Activated naive CD8-positive, alpha-beta T cell treated with anti-CD3 and anti-CD28 coated beads, Interleukin-2, amount 10 ng/mL, durations not matched to agents 7 days and 5 days (primary cell): ENCODE results near the gene SLC13A5. TPM values are rescaled to one million over a fixed set of nuclear protein-coding genes. Genes with fewer than 3 reads are reported as not detected.

Source experiments
- ATAC-seq: fragments of 150-1000 bp; cut with Tn5 transposase; one replicate; pipeline ENCODE4 v1.10.0; 2021; ENCODE audit warnings: low read depth, moderate library complexity
- POLR2A ChIA-PET: fragments of 350-600 bp; sonication (Branson Sonifier 250); formaldehyde crosslinking; loops from one replicate; lab custom pipeline; 2021; ENCODE audit warnings: antibody characterized with exemption; lab: Charles Lee
- DNase-seq: peaks from one replicate; pipeline ENCODE4 v3.0.0; 2021
- H3K27ac Mint-ChIP-seq: one replicate; pipeline ENCODE4 v1.8.0; 2022; ENCODE audit warnings: mild to moderate bottlenecking, mixed read lengths
- H3K27me3 Mint-ChIP-seq: one replicate; pipeline ENCODE4 v1.8.0; 2022; ENCODE audit warnings: mild to moderate bottlenecking, moderate library complexity, mixed read lengths
- H3K36me3 Mint-ChIP-seq: one replicate; pipeline ENCODE4 v1.8.0; 2021; ENCODE audit warnings: mild to moderate bottlenecking, mixed read lengths
- H3K4me1 Mint-ChIP-seq: one replicate; pipeline ENCODE4 v1.8.0; 2021; ENCODE audit warnings: mixed read lengths
- H3K4me3 Mint-ChIP-seq: one replicate; pipeline ENCODE4 v1.8.0; 2022; ENCODE audit warnings: mild to moderate bottlenecking, moderate library complexity, mixed read lengths
- H3K9me3 Mint-ChIP-seq: one replicate; pipeline ENCODE4 v1.8.0; 2021; ENCODE audit warnings: mixed read lengths
- total RNA-seq, 2 experiments: library from RNA; stranded (reverse); gene quantifications; one replicate each; pipeline ENCODE4 v1.2.3, GENCODE V29; 2021

The SLC13A5 gene
- total RNA-seq, 2 experiments from 2014 or later, result not detected

DNA sequence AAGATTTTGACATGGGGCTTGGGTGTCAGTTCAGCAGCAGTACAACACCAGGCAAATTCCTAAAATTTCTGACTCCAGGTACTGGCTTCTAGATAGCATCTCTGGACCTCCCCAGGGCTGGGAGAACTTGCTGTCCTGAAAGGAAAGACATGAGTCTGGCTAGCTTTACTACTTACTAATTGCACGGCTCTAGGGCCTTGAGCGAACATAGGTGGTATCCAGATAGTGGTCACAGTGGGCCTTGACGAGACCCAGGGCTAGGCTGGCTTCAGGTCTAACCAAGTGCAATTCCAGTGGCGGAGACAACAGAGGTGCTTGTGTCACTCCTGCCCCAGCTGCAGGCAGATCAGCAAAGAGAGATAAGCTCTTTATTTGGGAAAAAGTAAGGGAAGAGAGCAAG, 16.4 kb upstream of the SLC13A5 start:
- no peaks in the 10 kb centered on the region for H3K36me3 Mint-ChIP-seq
- H3K27me3 Mint-ChIP-seq, result peaks cover 29% of the 10 kb centered on the region
- no peak for ATAC-seq
- DNase-seq, result no peak
- H3K4me3 Mint-ChIP-seq, result no peak overlapping the region
- no peaks in the 10 kb centered on the region for H3K4me1 Mint-ChIP-seq
- no peak overlapping the region for H3K27ac Mint-ChIP-seq
- POLR2A ChIA-PET, result no interaction called here
- no peaks in the 10 kb centered on the region for H3K9me3 Mint-ChIP-seq

- ATAC-seq, result no peak
These were observed 10.8 kb upstream of the SLC13A5 start for GRCh38 chr17:6724009-6724408.

DNA sequence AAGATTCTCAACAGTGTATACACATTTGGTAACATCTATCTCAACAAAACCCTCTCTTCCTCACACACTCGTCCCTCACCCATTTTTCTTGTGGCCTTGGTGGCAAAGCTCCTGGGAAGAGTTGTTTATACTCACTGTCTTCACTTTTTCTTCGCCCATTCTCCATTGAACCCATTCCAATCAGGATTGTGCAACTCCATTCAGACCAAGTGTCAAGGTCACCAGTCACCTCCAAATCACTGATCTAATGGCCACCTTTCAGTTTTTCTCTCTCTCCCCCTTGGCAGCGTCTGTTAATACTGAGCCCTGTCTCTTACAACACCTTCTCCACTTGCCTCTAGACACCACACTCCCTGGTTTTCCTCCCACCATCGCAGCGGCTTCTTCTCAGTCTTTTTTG, 8.6 kb upstream of the SLC13A5 start:
- H3K27ac Mint-ChIP-seq, result no peak overlapping the region
- no peaks in the 10 kb centered on the region for H3K4me1 Mint-ChIP-seq
- ATAC-seq (no peak), DNase-seq (no peak)
- H3K36me3 Mint-ChIP-seq, result no peaks in the 10 kb centered on the region
- POLR2A ChIA-PET, result no interaction called here
- peaks cover 61% of the 10 kb centered on the region for H3K27me3 Mint-ChIP-seq
- no peak overlapping the region for H3K4me3 Mint-ChIP-seq
- no peaks in the 10 kb centered on the region for H3K9me3 Mint-ChIP-seq

More at GRCh38 chr17:6724009-6724408, 10.8 kb upstream of the SLC13A5 start:
- H3K9me3 Mint-ChIP-seq, result no peaks in the 10 kb centered on the region
- POLR2A ChIA-PET, result no interaction called here
- no peak overlapping the region for H3K4me3 Mint-ChIP-seq
- no peak overlapping the region for H3K27ac Mint-ChIP-seq
- H3K4me1 Mint-ChIP-seq, result no peaks in the 10 kb centered on the region
- DNase-seq, result no peak
- peaks cover 59% of the 10 kb centered on the region for H3K27me3 Mint-ChIP-seq
- no peaks in the 10 kb centered on the region for H3K36me3 Mint-ChIP-seq

- no peaks in the 10 kb centered on the region for H3K9me3 Mint-ChIP-seq
- ATAC-seq, result no peak
- DNase-seq, result no peak
- H3K36me3 Mint-ChIP-seq, result no peaks in the 10 kb centered on the region
- H3K4me1 Mint-ChIP-seq, result peaks cover 8% of the 10 kb centered on the region
- H3K27ac Mint-ChIP-seq, result no peak overlapping the region
- no peak overlapping the region for H3K4me3 Mint-ChIP-seq
- peaks cover 74% of the 10 kb centered on the region for H3K27me3 Mint-ChIP-seq
- POLR2A ChIA-PET, result no interaction called here
These were observed 3.6 kb upstream of the SLC13A5 start for GRCh38 chr17:6716736-6717135.

DNA sequence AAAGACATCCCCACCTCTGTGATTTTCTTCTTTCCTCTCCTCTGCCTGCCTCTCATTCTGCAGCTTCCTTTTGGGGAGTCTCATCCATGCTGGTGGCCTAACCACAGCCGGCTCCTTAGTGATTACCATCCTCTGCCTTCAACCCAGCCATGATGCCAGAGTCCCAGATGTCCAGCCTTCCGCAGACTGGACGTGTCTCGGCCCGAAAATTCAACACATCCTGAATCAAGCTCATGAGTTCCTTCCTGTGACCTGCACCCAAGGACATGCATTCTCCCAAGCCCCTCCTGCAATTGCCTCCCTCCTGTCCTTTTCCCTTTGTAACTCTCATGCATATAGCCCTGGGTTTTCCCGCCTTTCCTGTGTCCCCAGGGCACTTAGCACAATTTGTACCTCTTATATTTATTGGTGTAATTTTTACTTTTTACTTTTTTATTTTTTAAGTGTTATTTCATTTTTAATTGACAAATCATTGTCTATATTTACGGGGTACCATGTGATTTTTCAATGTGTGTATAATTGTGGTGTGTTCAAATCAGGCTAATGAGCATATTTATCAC, 1.2 kb upstream of the SLC13A5 start:
- Mint-ChIP-seq H3K27ac (no peak overlapping the region), H3K27me3 (peaks cover 64% of the 10 kb centered on the region), H3K4me1 (peaks cover 10% of the 10 kb centered on the region), H3K4me3 (no peak overlapping the region), H3K9me3 (no peaks in the 10 kb centered on the region), H3K36me3 (no peaks in the 10 kb centered on the region)
- no peak for DNase-seq
- POLR2A ChIA-PET, result no interaction called here
- no peak for ATAC-seq

DNA sequence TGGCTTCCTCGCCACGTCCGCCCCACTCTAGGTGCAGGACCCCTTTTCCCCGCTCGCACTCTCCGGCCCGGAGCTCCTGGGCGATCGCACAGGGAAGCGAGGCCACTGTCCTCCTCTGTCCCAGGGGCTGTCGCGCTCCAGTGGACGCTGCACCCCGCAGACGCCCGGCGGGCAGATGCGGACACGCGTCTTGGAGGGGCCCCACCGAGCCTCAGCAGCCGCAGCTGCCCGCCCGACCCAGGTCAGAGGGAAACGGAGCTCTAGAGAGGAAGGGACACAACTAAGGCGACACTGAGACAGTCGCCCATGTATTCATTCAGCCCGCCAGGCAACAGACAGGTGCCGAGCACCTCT, 726 bp upstream of the SLC13A5 start:
- Mint-ChIP-seq H3K36me3 (no peaks in the 10 kb centered on the region), H3K4me1 (peaks cover 10% of the 10 kb centered on the region), H3K27me3 (peaks cover 64% of the 10 kb centered on the region), H3K4me3 (peak overlapping the region; percentile 29), H3K9me3 (no peaks in the 10 kb centered on the region), H3K27ac (no peak overlapping the region)
- ATAC-seq (no peak), DNase-seq (no peak)
- POLR2A ChIA-PET, result no interaction called here

DNA sequence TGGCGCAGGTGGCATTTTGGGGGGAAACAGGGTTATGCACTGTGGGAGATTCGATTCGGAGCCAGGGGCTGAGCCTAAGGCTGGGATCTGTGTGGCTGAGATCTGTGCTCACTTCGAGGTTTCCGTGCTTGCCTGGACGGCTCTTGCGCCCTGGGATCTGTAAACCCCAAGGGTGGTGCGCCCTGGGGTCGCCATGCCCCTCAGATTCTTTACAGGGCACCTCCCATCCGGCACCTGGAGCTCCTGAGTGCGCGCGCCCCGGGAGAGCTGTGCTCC, 377 bp downstream of the SLC13A5 start:
- ATAC-seq (no peak), DNase-seq (no peak)
- Mint-ChIP-seq H3K27ac (no peak overlapping the region), H3K4me3 (peak overlapping the region; percentile 23), H3K4me1 (peaks cover 10% of the 10 kb centered on the region), H3K27me3 (peaks cover 69% of the 10 kb centered on the region), H3K9me3 (no peaks in the 10 kb centered on the region), H3K36me3 (no peaks in the 10 kb centered on the region)
- POLR2A ChIA-PET, result no interaction called here

DNA sequence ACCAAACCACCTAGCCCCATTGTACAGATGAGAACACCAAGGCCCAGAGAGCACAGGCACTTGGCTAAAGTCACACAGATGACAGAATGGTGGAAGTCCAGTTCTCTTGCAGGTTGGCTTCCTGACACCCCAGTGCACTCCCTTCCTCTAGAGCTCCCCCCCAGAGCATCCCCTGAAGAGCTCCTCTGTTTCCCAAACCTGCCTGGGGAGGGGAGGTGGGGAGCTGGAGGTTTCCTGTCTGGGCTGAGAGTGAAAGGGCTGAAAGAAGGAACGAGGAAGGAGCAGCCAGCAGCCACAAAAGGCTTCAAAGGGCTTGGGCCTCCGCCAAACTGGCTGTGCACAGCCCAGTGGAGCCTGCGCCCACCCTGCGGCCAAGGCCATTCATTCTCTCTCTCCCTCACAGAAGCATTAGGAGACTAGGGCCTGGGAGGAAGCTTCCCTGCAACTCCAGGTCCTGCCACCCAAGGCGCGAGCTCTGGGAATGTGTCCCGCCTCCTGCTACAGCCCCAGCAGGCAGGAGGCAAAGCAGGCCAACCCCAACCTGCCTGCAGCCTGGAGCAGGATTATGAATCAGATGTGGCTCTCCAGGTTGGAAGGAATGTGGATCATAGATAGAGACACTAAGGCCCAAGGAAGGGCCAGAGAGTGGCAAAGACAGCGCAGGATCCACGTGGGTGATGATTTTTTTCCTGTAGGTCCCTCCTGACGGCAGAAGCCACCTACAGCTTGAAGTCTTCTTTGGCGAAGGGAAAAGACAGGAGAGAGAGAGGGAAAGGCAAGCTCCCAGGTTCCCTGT, 913 bp downstream of the SLC13A5 start:
- H3K4me1 Mint-ChIP-seq, result peaks cover 10% of the 10 kb centered on the region
- H3K36me3 Mint-ChIP-seq, result no peaks in the 10 kb centered on the region
- no peaks in the 10 kb centered on the region for H3K9me3 Mint-ChIP-seq
- ATAC-seq (no peak), DNase-seq (no peak)
- peaks cover 67% of the 10 kb centered on the region for H3K27me3 Mint-ChIP-seq
- no peak overlapping the region for H3K27ac Mint-ChIP-seq
- H3K4me3 Mint-ChIP-seq, result no peak overlapping the region
- POLR2A ChIA-PET, result no interaction called here

DNA sequence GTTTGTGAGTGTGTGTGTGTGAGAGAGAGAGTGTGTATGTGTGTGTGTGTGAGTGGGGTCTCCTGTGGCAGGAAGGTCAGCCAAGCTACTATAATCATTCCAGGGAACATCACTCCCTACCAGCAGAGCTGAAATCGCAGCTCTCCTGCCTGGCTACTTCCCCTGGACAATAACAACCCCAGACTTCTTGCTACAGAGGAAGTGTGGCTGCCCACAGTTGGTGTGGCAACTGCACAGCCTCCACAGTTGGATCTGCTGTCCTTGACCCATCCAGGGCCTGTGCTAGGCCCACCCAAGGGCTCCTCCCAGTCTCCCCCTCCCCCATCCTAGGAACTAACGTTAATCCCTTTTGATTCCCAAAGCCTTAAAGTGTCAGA, 1.5 kb downstream of the SLC13A5 start:
- no peaks in the 10 kb centered on the region for H3K9me3 Mint-ChIP-seq
- H3K27ac Mint-ChIP-seq, result no peak overlapping the region
- H3K4me1 Mint-ChIP-seq, result peaks cover 10% of the 10 kb centered on the region
- ATAC-seq (no peak), DNase-seq (no peak)
- peaks cover 66% of the 10 kb centered on the region for H3K27me3 Mint-ChIP-seq
- H3K36me3 Mint-ChIP-seq, result no peaks in the 10 kb centered on the region
- no peak overlapping the region for H3K4me3 Mint-ChIP-seq
- POLR2A ChIA-PET, result no interaction called here

- POLR2A ChIA-PET, result no interaction called here
- DNase-seq (no peak), ATAC-seq (no peak)
- H3K27me3 Mint-ChIP-seq, result peaks cover 66% of the 10 kb centered on the region
- H3K4me3 Mint-ChIP-seq, result no peak overlapping the region
- peaks cover 10% of the 10 kb centered on the region for H3K4me1 Mint-ChIP-seq
- peak overlapping the region; percentile 1 for H3K27ac Mint-ChIP-seq
- H3K36me3 Mint-ChIP-seq, result no peaks in the 10 kb centered on the region
- H3K9me3 Mint-ChIP-seq, result no peaks in the 10 kb centered on the region
These were observed 2.0 kb downstream of the SLC13A5 start for GRCh38 chr17:6711081-6711674.

DNA sequence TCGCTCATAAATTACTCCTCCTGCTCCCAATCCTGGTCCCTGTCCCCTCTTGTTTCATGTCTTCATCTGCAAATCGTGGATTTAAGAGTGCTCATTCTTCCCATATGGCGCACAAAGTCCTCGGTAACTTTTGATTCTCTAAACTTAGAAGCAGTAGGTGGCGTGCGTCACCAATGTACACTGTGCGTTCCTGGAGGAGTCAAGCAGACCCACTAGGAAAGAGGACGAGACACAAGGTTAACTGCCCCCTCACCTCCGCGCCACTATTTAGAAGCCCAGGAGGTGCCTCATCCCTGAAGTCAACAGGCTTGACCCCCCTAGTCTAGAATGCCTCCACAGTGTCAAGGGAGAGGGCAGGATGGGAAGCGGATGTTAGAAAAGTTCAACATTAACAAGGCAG, 2.9 kb downstream of the SLC13A5 start:
- Mint-ChIP-seq H3K27me3 (peaks cover 61% of the 10 kb centered on the region), H3K27ac (no peak overlapping the region), H3K4me3 (no peak overlapping the region), H3K4me1 (peaks cover 10% of the 10 kb centered on the region), H3K9me3 (no peaks in the 10 kb centered on the region), H3K36me3 (no peaks in the 10 kb centered on the region)
- POLR2A ChIA-PET, result no interaction called here
- no peak for DNase-seq
- no peak for ATAC-seq

DNA sequence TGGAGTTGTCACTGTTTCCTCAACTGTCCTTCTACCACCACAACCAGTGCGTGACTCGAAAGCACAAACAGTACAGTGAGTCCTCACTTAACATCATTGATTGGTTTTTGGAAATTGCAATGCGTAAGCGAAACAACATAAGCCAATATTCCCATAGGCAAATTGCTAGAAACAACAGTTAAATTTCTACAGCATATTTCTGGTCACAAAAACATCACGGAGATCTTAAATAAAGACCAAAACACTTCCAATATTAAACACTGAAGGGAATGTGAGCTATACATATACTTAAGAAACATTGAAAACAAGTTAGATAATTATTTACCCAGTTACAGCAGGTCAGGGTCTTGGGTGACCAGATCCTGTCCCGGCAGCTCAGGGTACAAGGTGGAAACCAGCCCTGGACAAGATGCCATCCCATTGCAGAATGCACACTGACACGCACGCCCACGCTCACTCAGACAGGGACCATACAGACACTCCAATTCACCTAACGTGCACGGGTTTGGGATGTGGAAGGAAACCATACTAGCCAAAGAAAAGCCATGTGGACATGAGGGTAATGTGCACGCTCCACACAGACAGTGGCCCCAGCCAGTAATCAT, 4.7 kb downstream of the SLC13A5 start:
- POLR2A ChIA-PET, result no interaction called here
- peaks cover 45% of the 10 kb centered on the region for H3K27me3 Mint-ChIP-seq
- H3K4me1 Mint-ChIP-seq, result peaks cover 8% of the 10 kb centered on the region
- DNase-seq, result no peak
- ATAC-seq, result no peak
- H3K36me3 Mint-ChIP-seq, result no peaks in the 10 kb centered on the region
- no peak overlapping the region for H3K4me3 Mint-ChIP-seq
- no peak overlapping the region for H3K27ac Mint-ChIP-seq
- H3K9me3 Mint-ChIP-seq, result no peaks in the 10 kb centered on the region

GRCh38 chr17:6706996-6707395, 6.2 kb downstream of the SLC13A5 start:
- H3K4me3 Mint-ChIP-seq, result no peak overlapping the region
- POLR2A ChIA-PET, result no interaction called here
- H3K36me3 Mint-ChIP-seq, result no peaks in the 10 kb centered on the region
- H3K9me3 Mint-ChIP-seq, result no peaks in the 10 kb centered on the region
- H3K27me3 Mint-ChIP-seq, result peaks cover 37% of the 10 kb centered on the region
- peaks cover 7% of the 10 kb centered on the region for H3K4me1 Mint-ChIP-seq
- ATAC-seq (no peak), DNase-seq (no peak)
- H3K27ac Mint-ChIP-seq, result no peak overlapping the region

- Mint-ChIP-seq H3K27me3 (peaks cover 34% of the 10 kb centered on the region), H3K36me3 (no peaks in the 10 kb centered on the region), H3K9me3 (no peaks in the 10 kb centered on the region), H3K27ac (no peak overlapping the region), H3K4me1 (peaks cover 6% of the 10 kb centered on the region), H3K4me3 (no peak overlapping the region)
- DNase-seq (no peak), ATAC-seq (no peak)
- POLR2A ChIA-PET, result no interaction called here
These were observed 6.7 kb downstream of the SLC13A5 start for GRCh38 chr17:6706499-6706898.
